ENCODE measurements around the gene TRIP4. TPM values are rescaled to one million over a fixed set of nuclear protein-coding genes. Genes with fewer than 3 reads are reported as not detected.
A peak's percentile ranks its signal among the peaks of the same experiment; 100 is the strongest.

Gene TRIP4
- total and polyA plus RNA-seq, 5 donors from 2014 or later: 26.3 to 47.3 (median 38.2) TPM

GRCh38 chr15:64453689-64454037 is 66.0 kb downstream of the TRIP4 start:
- Mint-ChIP-seq H3K4me1 (peaks cover 4 to 21% (median 8%) of the 10 kb centered on the region in 4 donors), H3K9me3 (no peaks in the 10 kb centered on the region), H3K27me3 (no peaks in the 10 kb centered on the region), H3K27ac (peak overlapping the region in 2 of 3 donors; percentile 0 to 42), H3K36me3 (peaks cover 3% of the 10 kb centered on the region), H3K4me3 (peak overlapping the region in 1 of 4 donors; percentile 49)
- no peak overlapping the region for H3K4me3 ChIP-seq (ENCODE audit: low read depth, low read length)
- peaks cover 29% of the 10 kb centered on the region for H3K36me3 ChIP-seq (ENCODE audit: control insufficient read depth, insufficient read depth, low read length)
- DNase-seq (no peak), ATAC-seq (ENCODE audit: low read depth in 2 of 2) (no peak)
- no peaks in the 10 kb centered on the region for H3K27me3 ChIP-seq (ENCODE audit: control insufficient read depth, insufficient read depth, low read length)
- H3K27ac ChIP-seq (ENCODE audit: insufficient read depth, low read length, poor library complexity, severe bottlenecking): no peak overlapping the region
- H3K4me1 ChIP-seq (ENCODE audit: control insufficient read depth, insufficient read depth, low read length, poor library complexity, severe bottlenecking): no peaks in the 10 kb centered on the region
- no peaks in the 10 kb centered on the region for H3K9me3 ChIP-seq (ENCODE audit: control insufficient read depth in 2 of 2, low read length in 2 of 2)

- Histone ChIP-seq H3K9me3 (ENCODE audit: control insufficient read depth in 2 of 2, low read length in 2 of 2) (no peaks in the 10 kb centered on the region), H3K27me3 (ENCODE audit: control insufficient read depth, insufficient read depth, low read length) (no peaks in the 10 kb centered on the region), H3K36me3 (ENCODE audit: control insufficient read depth, insufficient read depth, low read length) (peaks cover 26% of the 10 kb centered on the region), H3K27ac (ENCODE audit: insufficient read depth, low read length, poor library complexity, severe bottlenecking) (no peak overlapping the region), H3K4me1 (ENCODE audit: control insufficient read depth, insufficient read depth, low read length, poor library complexity, severe bottlenecking) (no peaks in the 10 kb centered on the region), H3K4me3 (ENCODE audit: low read depth, low read length) (no peak overlapping the region)
- Mint-ChIP-seq H3K27me3 (no peaks in the 10 kb centered on the region), H3K27ac (peak overlapping the region in 1 of 3 donors; percentile 42), H3K36me3 (peaks cover 3% of the 10 kb centered on the region), H3K4me3 (no peak overlapping the region), H3K4me1 (peaks cover 5 to 21% (median 9%) of the 10 kb centered on the region in 4 donors), H3K9me3 (no peaks in the 10 kb centered on the region)
- DNase-seq (no peak), ATAC-seq (ENCODE audit: low read depth in 2 of 2) (no peak)
Measured at GRCh38 chr15:64454282-64454681, 66.6 kb downstream of the TRIP4 start.

GRCh38 chr15:64455961-64456371 is 68.3 kb downstream of the TRIP4 start:
- Mint-ChIP-seq H3K27ac (peak overlapping the region; percentile 2 to 83 (median 61)), H3K36me3 (no peaks in the 10 kb centered on the region), H3K27me3 (no peaks in the 10 kb centered on the region), H3K9me3 (no peaks in the 10 kb centered on the region), H3K4me3 (peak overlapping the region in 1 of 4 donors; percentile 43), H3K4me1 (peaks cover 13 to 24% (median 16%) of the 10 kb centered on the region in 4 donors)
- DNase-seq: no peak
- Histone ChIP-seq H3K9me3 (ENCODE audit: control insufficient read depth in 2 of 2, low read length in 2 of 2) (no peaks in the 10 kb centered on the region), H3K36me3 (ENCODE audit: control insufficient read depth, insufficient read depth, low read length) (peaks cover 20% of the 10 kb centered on the region), H3K27ac (ENCODE audit: insufficient read depth, low read length, poor library complexity, severe bottlenecking) (no peak overlapping the region), H3K27me3 (ENCODE audit: control insufficient read depth, insufficient read depth, low read length) (no peaks in the 10 kb centered on the region), H3K4me1 (ENCODE audit: control insufficient read depth, insufficient read depth, low read length, poor library complexity, severe bottlenecking) (peaks cover 11% of the 10 kb centered on the region), H3K4me3 (ENCODE audit: low read depth, low read length) (no peak overlapping the region)
- no peak for ATAC-seq (ENCODE audit: low read depth in 2 of 2)

- Histone ChIP-seq H3K27ac (ENCODE audit: insufficient read depth, low read length, poor library complexity, severe bottlenecking) (no peak overlapping the region), H3K36me3 (ENCODE audit: control insufficient read depth, insufficient read depth, low read length) (peaks cover 20% of the 10 kb centered on the region), H3K27me3 (ENCODE audit: control insufficient read depth, insufficient read depth, low read length) (no peaks in the 10 kb centered on the region), H3K9me3 (ENCODE audit: control insufficient read depth in 2 of 2, low read length in 2 of 2) (no peaks in the 10 kb centered on the region), H3K4me3 (ENCODE audit: low read depth, low read length) (no peak overlapping the region), H3K4me1 (ENCODE audit: control insufficient read depth, insufficient read depth, low read length, poor library complexity, severe bottlenecking) (peaks cover 17% of the 10 kb centered on the region)
- peak overlapping the region in 1 of 4 donors; percentile 82 for H3K4me3 Mint-ChIP-seq
- H3K27me3 Mint-ChIP-seq: no peaks in the 10 kb centered on the region
- DNase-seq (no peak), ATAC-seq (ENCODE audit: low read depth in 2 of 2) (no peak)
- no peaks in the 10 kb centered on the region for H3K9me3 Mint-ChIP-seq
- H3K36me3 Mint-ChIP-seq: no peaks in the 10 kb centered on the region
- H3K4me1 Mint-ChIP-seq: peaks cover 18 to 29% (median 20%) of the 10 kb centered on the region in 4 donors
- peak overlapping the region in 1 of 3 donors; percentile 83 for H3K27ac Mint-ChIP-seq
Measured at GRCh38 chr15:64456634-64457108, 69.0 kb downstream of the TRIP4 start.

- Histone ChIP-seq H3K27ac (ENCODE audit: insufficient read depth, low read length, poor library complexity, severe bottlenecking) (peak overlapping the region; percentile 56), H3K4me1 (ENCODE audit: control insufficient read depth, insufficient read depth, low read length, poor library complexity, severe bottlenecking) (peaks cover 37% of the 10 kb centered on the region), H3K36me3 (ENCODE audit: control insufficient read depth, insufficient read depth, low read length) (peaks cover 17% of the 10 kb centered on the region), H3K27me3 (ENCODE audit: control insufficient read depth, insufficient read depth, low read length) (no peaks in the 10 kb centered on the region), H3K4me3 (ENCODE audit: low read depth, low read length) (peak overlapping the region; percentile 84), H3K9me3 (ENCODE audit: control insufficient read depth in 2 of 2, low read length in 2 of 2) (no peaks in the 10 kb centered on the region)
- ATAC-seq (ENCODE audit: low read depth in 2 of 2) (no peak), DNase-seq (peak in 1 of 3 donors; percentile 12)
- Mint-ChIP-seq H3K36me3 (no peaks in the 10 kb centered on the region), H3K9me3 (no peaks in the 10 kb centered on the region), H3K4me3 (peak overlapping the region; percentile 82 to 95 (median 90)), H3K27me3 (no peaks in the 10 kb centered on the region), H3K4me1 (peaks cover 36 to 46% (median 42%) of the 10 kb centered on the region in 4 donors), H3K27ac (peak overlapping the region in 2 of 3 donors; percentile 75 to 87)
Measured at GRCh38 chr15:64459066-64459781, 71.6 kb downstream of the TRIP4 start.

GRCh38 chr15:64460206-64460723 is 72.6 kb downstream of the TRIP4 start, which contains the start of gene ZNF609:
ZNF609 (plus strand) TSS chr15:64460578; CDS start chr15:64499420, 38,842 bp downstream.
- no peaks in the 10 kb centered on the region for H3K9me3 Mint-ChIP-seq
- H3K4me3 Mint-ChIP-seq: peak within 1 kb of the TSS; percentile 90 to 95 (median 91)
- peak; percentile 80 to 81 for ATAC-seq (ENCODE audit: low read depth in 2 of 2)
- H3K36me3 ChIP-seq (ENCODE audit: control insufficient read depth, insufficient read depth, low read length): peaks cover 7% of the 10 kb centered on the region
- no peaks in the 10 kb centered on the region for H3K27me3 ChIP-seq (ENCODE audit: control insufficient read depth, insufficient read depth, low read length)
- peak within 1 kb of the TSS; percentile 92 for H3K4me3 ChIP-seq (ENCODE audit: low read depth, low read length)
- peaks cover 46% of the 10 kb centered on the region for H3K4me1 ChIP-seq (ENCODE audit: control insufficient read depth, insufficient read depth, low read length, poor library complexity, severe bottlenecking)
- H3K9me3 ChIP-seq (ENCODE audit: control insufficient read depth in 2 of 2, low read length in 2 of 2): no peaks in the 10 kb centered on the region
- H3K36me3 Mint-ChIP-seq: no peaks in the 10 kb centered on the region
- peaks cover 44 to 54% (median 50%) of the 10 kb centered on the region in 4 donors for H3K4me1 Mint-ChIP-seq
- peak within 1 kb of the TSS; percentile 87 to 94 (median 93) for H3K27ac Mint-ChIP-seq
- no peaks in the 10 kb centered on the region for H3K27me3 Mint-ChIP-seq
- peak; percentile 78 to 88 (median 86) for DNase-seq
- H3K27ac ChIP-seq (ENCODE audit: insufficient read depth, low read length, poor library complexity, severe bottlenecking): peak within 1 kb of the TSS; percentile 56

- no peaks in the 10 kb centered on the region for H3K9me3 ChIP-seq (ENCODE audit: control insufficient read depth in 2 of 2, low read length in 2 of 2)
- ATAC-seq (ENCODE audit: low read depth in 2 of 2) (peak; percentile 36 to 37), DNase-seq (peak in 2 of 3 donors; percentile 23 to 62)
- no peaks in the 10 kb centered on the region for H3K9me3 Mint-ChIP-seq
- no peaks in the 10 kb centered on the region for H3K36me3 ChIP-seq (ENCODE audit: control insufficient read depth, insufficient read depth, low read length)
- H3K4me3 Mint-ChIP-seq: peak overlapping the region; percentile 77 to 91 (median 90)
- H3K27ac ChIP-seq (ENCODE audit: insufficient read depth, low read length, poor library complexity, severe bottlenecking): peak overlapping the region; percentile 56
- H3K4me1 Mint-ChIP-seq: peaks cover 44 to 58% (median 48%) of the 10 kb centered on the region in 4 donors
- H3K4me1 ChIP-seq (ENCODE audit: control insufficient read depth, insufficient read depth, low read length, poor library complexity, severe bottlenecking): peaks cover 46% of the 10 kb centered on the region
- peak overlapping the region; percentile 92 for H3K4me3 ChIP-seq (ENCODE audit: low read depth, low read length)
- no peaks in the 10 kb centered on the region for H3K27me3 Mint-ChIP-seq
- peak overlapping the region; percentile 78 to 93 (median 90) for H3K27ac Mint-ChIP-seq
- H3K36me3 Mint-ChIP-seq: no peaks in the 10 kb centered on the region
- no peaks in the 10 kb centered on the region for H3K27me3 ChIP-seq (ENCODE audit: control insufficient read depth, insufficient read depth, low read length)
Measured at GRCh38 chr15:64460724-64461720, 73.4 kb downstream of the TRIP4 start.
